ENCODE results near the gene AHCYL2. TPM values are rescaled to one million over a fixed set of nuclear protein-coding genes. Genes with fewer than 3 reads are reported as not detected.
"Not testable (repeated sequence)": the region's sequence is repeated elsewhere in the genome, so short reads cannot be mapped to it uniquely, and the experiment has no call there.

AHCYL2 gene
- total and polyA plus RNA-seq, 2 donors (not counting 3 experiments of a cell fraction or from before 2014, with no cell fraction given) = 10.8 to 13.5 TPM

GRCh38 chr7:129213828-129214227, 11.0 kb upstream of the AHCYL2 start:
- Histone ChIP-seq H3K9me3 (replicated peaks; ENCODE audit: control insufficient read depth, insufficient read depth, low read length) (no peaks in the 10 kb centered on the region), H3K4me1 (ENCODE audit: control insufficient read depth, extremely low read depth, insufficient read depth, low read length) (no peaks in the 10 kb centered on the region), H3K27ac (ENCODE audit: insufficient read depth, low read depth, low read length) (no peak overlapping the region), H3K27me3 (ENCODE audit: control insufficient read depth in 2 of 2, insufficient read depth in 2 of 2, low read length in 2 of 2) (peaks cover 0 to 2% of the 10 kb centered on the region in 2 experiments), H2AFZ (ENCODE audit: low read depth, low read length) (no peak overlapping the region), H3K36me3 (ENCODE audit: control insufficient read depth in 2 of 2, extremely low read depth in 1 of 2, insufficient read depth in 2 of 2, low read length in 2 of 2) (peaks cover 0 to 2% of the 10 kb centered on the region in 2 experiments), H3K79me2 (ENCODE audit: control insufficient read depth, insufficient read depth, low read length) (no peaks in the 10 kb centered on the region), H3K9me1 (replicated peaks; ENCODE audit: control insufficient read depth, extremely low read depth, insufficient read depth, low read length) (no peaks in the 10 kb centered on the region), H4K20me1 (replicated peaks; ENCODE audit: control insufficient read depth, extremely low read depth, insufficient read depth, low read length) (no peaks in the 10 kb centered on the region), H3K9ac (replicated peaks; ENCODE audit: extremely low read depth, insufficient read depth, low read length) (no peak overlapping the region), H3K4me2 (ENCODE audit: insufficient read depth, low read length) (no peak overlapping the region), H3K4me3 (replicated peaks in 1 of 3; ENCODE audit: insufficient read depth in 1 of 3, low read depth in 1 of 3, low read length in 3 of 3) (no peak overlapping the region)
- FAIRE-seq (no peak), DNase-seq (ENCODE audit: low read depth, low spot score) (no peak)
- CTCF ChIA-PET = interaction anchor here (1.0 to 10.2 kb wide), 4 partner anchors 48 to 157 kb away, joined by 3 to 465 read pairs (median 10); no protein-coding TSS in a partner anchor
- dilution Hi-C loops (cut with MboI; ENCODE audit: extremely low pct_ligation_motif_present, low sequenced_read_pairs) = no loop called here
- BruUV-seq (replicated peaks) = no TSS peak
- TF ChIP-seq POLR2A (IDR thresholded peaks at IDR 0.05; ENCODE audit: low read depth, low read length) (no peak), GATA2 (IDR thresholded peaks at IDR 0.05; ENCODE audit: insufficient read depth, insufficient read length, low read depth, low read length) (no peak), FOS (IDR thresholded peaks at IDR 0.05; ENCODE audit: borderline replicate concordance, insufficient read depth, low read length) (no peak), MYC (IDR thresholded peaks at IDR 0.05; ENCODE audit: low read depth, low read length) (no peak), MAX (IDR thresholded peaks at IDR 0.05; ENCODE audit: insufficient read depth, insufficient read length) (no peak), POLR2AphosphoS5 (IDR thresholded peaks at IDR 0.05; ENCODE audit: insufficient read depth, low read depth, low read length) (no peak), EZH2 (IDR thresholded peaks at IDR 0.05; ENCODE audit: borderline replicate concordance, low read depth, low read length, severe bottlenecking) (no peak), CTCF (IDR thresholded peaks at IDR 0.05; ENCODE audit: extremely low read depth in 1 of 2, insufficient read depth in 1 of 2, low read depth in 1 of 2, low read length in 2 of 2) (no peak), JUN (IDR thresholded peaks at IDR 0.05; ENCODE audit: borderline replicate concordance, insufficient read depth, insufficient read length, low read depth) (no peak)
- intact Hi-C loops (cut with micrococcal nuclease) = no loop called here
- POLR2A ChIA-PET = no interaction called here

GRCh38 chr7:129215691-129216090, 9.1 kb upstream of the AHCYL2 start:
- FAIRE-seq; H3K4me1 ChIP-seq (ENCODE audit: control insufficient read depth, extremely low read depth, insufficient read depth, low read length); H3K27ac ChIP-seq (ENCODE audit: insufficient read depth, low read depth, low read length); H3K4me3 ChIP-seq (replicated peaks in 1 of 3; ENCODE audit: insufficient read depth in 1 of 3, low read depth in 1 of 3, low read length in 3 of 3); H3K9me3 ChIP-seq (replicated peaks; ENCODE audit: control insufficient read depth, insufficient read depth, low read length); H3K36me3 ChIP-seq (ENCODE audit: control insufficient read depth in 2 of 2, extremely low read depth in 1 of 2, insufficient read depth in 2 of 2, low read length in 2 of 2); H3K27me3 ChIP-seq (ENCODE audit: control insufficient read depth in 2 of 2, insufficient read depth in 2 of 2, low read length in 2 of 2); H4K20me1 ChIP-seq (replicated peaks; ENCODE audit: control insufficient read depth, extremely low read depth, insufficient read depth, low read length); H3K4me2 ChIP-seq (ENCODE audit: insufficient read depth, low read length); BruUV-seq (replicated peaks); H3K9ac ChIP-seq (replicated peaks; ENCODE audit: extremely low read depth, insufficient read depth, low read length); H3K79me2 ChIP-seq (ENCODE audit: control insufficient read depth, insufficient read depth, low read length); DNase-seq (ENCODE audit: low read depth, low spot score); dilution Hi-C loops (cut with MboI; ENCODE audit: extremely low pct_ligation_motif_present, low sequenced_read_pairs); intact Hi-C loops (cut with micrococcal nuclease); H3K9me1 ChIP-seq (replicated peaks; ENCODE audit: control insufficient read depth, extremely low read depth, insufficient read depth, low read length); H2AFZ ChIP-seq (ENCODE audit: low read depth, low read length): not testable (repeated sequence)
- CTCF ChIA-PET = interaction anchor here (0.7 to 10.2 kb wide), 3 partner anchors 10 to 82 kb away, joined by 3 to 465 read pairs (median 17); no protein-coding TSS in a partner anchor
- POLR2A ChIA-PET = interaction anchor here (0.6 kb wide), 1 partner anchor 15 kb away, joined by 4 read pairs; no protein-coding TSS in a partner anchor
